Urothelium cell line (cell line): ENCODE data around the gene NCR3LG1.
A peak's percentile ranks its signal among the peaks of the same experiment; 100 is the strongest.

ENCODE experiments used
- DNase-seq: peaks from one replicate; pipeline ENCODE4 v3.0.0; 2011; ENCODE audit warnings: low spot score, mixed read lengths
- FAIRE-seq: peaks from 2 replicates; lab custom pipeline; 2011; peaks lifted over from hg19 to GRCh38; lab: Jason Lieb, UNC

NCR3LG1 gene, protein sequence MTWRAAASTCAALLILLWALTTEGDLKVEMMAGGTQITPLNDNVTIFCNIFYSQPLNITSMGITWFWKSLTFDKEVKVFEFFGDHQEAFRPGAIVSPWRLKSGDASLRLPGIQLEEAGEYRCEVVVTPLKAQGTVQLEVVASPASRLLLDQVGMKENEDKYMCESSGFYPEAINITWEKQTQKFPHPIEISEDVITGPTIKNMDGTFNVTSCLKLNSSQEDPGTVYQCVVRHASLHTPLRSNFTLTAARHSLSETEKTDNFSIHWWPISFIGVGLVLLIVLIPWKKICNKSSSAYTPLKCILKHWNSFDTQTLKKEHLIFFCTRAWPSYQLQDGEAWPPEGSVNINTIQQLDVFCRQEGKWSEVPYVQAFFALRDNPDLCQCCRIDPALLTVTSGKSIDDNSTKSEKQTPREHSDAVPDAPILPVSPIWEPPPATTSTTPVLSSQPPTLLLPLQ

DNA sequence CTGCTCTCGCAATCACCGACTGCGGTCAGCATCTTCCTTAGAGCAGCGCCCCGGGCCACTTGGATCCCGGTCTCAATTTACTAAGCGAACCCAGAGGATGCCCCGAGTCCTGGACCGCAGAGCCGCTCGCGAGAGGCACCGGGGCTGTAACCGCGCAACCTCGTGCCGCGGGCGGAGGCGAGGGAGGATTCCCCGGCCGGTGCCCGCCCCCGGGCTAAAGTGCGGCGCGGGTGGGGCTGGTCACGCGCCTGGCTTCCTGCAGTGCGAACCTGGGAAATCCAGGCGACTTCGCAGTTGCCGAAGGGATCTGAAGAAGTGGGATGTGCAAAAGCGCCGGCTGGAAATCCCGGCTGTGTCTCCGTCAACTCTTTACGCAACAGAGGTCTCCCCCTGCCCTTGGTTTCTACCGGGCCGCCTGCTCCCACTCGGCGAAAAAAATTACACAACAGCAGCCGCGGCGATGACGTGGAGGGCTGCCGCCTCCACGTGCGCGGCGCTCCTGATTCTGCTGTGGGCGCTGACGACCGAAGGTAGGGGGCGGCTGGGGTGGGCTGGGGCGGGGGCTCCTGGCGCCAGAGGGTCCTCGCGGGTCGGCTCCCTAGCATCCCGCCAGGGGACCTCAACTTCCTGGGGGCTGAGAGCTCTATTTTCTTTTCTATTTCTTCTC lies at the start of gene NCR3LG1:
Gene NCR3LG1, plus strand, starts transcription at position 291 of the 667 bp plus-strand sequence. Its CDS starts 170 bp downstream, at position 461.
- DNase-seq (no peak), FAIRE-seq (no peak)

DNA sequence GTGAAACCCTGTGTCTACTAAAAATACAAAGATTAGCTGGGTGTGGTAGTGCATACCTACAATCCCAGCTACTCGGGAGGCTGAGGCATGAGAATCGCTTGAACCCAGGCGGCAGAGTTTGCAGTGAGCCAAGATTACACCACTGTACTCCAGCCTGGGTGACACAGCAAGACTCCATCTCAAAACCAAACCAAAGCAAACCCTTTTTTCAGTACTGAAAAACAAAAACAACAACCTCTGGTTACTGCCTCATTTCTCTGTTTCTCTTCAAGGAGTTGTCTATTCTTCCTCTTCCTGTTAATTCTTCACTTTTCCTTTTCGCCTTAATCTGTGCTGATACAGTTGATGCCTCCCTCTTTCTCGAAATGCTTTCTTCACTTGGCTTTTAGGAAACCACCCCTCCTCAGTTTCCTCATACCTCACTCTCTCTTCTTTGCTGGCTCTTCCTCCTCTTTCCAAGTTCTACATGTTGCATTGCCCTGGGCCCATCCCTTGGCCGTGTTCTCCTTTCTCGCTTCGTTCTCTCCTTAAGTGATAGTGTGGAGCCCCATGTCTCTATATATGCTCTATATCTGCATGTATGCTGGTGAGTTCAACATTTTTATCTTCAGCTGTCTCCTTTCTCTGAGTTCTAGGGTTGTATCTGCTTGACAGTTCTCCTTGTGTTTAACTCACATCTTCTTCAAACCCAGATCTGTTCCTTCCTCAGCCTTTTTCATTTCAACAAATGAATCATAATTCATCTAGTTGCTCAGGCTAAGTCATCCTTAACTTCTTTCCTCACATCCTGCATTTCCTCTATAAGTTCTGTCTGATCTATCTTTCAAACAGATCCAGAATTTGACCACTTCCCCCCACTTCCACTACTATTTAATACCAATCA lies 38.0 kb upstream of the NCR3LG1 start:
- DNase-seq (no peak), FAIRE-seq (no peak)

DNA sequence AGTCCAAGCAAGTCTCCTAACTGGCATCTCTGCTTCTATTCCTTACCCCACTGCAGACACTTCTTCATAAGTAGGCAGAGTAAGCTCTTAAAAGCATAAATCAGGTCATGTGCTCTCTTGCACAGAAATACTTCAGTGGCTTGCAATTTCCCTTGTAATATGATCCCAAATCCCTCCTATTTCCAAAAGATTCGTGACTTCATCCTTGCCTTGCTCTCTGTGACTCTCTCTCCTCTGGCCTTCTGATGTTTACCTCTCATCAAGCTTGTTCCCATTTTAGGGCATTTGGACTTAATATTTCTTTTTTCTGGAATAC lies 37.4 kb upstream of the NCR3LG1 start:
- DNase-seq (no peak), FAIRE-seq (peak; percentile 20)

DNA sequence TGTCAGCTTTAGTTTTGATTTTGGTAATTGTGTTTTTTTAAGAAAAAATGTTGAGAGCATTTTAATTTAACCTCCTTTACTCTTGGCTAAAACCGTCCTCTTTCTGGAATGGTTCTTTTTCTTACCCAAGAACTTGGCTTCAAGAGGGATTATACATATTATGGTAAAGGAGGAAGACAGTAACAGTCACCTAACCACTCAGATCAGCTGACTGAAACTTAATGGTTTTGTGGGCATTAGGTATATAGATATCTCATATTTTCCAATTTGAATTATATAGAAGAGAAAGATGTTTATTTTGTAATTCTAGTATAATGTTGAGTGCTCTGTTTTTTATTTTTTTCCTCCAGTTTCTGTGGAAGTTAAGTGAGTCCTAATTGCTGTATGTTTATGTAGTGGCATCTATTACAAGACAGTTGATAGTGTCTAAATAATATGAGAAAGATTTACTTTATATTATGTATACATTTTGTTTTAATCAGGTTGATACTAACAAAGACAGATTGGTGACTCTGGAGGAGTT lies 36.6 kb upstream of the NCR3LG1 start:
- FAIRE-seq (no peak), DNase-seq (no peak)

DNA sequence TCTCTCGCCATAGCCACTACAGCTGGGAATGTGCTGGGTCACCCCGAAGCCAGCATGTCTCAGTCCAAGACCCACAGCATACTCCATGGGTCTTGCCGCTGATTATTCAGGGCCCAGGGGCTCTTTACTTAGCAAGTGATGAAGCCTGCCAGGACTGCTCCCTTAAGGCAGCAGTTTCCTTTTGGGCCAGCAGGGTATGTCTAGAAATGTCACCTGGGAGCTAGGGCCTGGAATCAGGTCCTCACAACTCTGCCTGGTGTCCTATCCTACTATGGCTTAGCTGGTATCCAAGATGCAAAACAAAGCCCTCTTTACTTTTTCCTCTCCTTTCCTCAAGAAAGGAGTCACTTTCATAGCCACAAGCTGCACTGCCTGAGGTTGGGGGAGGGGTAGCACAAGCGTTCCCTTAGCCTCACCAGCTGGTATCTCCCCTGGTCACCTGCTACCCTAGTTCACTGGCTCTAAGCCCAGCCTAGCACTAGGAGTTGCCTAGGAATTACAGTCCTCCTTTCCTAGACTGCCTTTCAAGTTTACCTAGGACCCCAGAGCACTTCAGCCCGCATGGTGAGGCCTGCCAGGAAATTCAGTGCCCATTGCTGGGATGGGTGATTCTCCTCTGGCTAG lies 22.6 kb upstream of the NCR3LG1 start:
- FAIRE-seq, result no peak

DNA sequence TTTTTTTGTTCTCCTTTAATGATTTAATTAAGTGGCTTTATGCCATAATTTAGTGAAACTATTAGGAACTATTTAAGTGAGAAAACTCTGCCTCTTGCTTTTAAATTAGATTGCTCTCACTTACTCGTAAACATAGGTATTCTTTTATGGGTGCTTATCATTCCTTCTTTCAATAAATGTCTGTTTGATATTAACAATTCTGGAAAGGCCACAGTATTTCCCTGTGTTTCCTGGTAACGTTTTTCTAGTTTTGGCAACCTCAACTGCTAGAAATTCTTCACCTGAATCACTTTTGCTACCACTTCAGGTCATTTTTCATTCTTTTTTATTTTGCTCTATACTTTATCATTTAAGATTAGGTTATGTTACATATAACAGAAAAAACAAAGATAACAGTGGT lies 19.9 kb upstream of the NCR3LG1 start:
- no peak for FAIRE-seq
- no peak for DNase-seq

More for the DNA sequence above, 22.6 kb upstream of the NCR3LG1 start:
- DNase-seq, result no peak

DNA sequence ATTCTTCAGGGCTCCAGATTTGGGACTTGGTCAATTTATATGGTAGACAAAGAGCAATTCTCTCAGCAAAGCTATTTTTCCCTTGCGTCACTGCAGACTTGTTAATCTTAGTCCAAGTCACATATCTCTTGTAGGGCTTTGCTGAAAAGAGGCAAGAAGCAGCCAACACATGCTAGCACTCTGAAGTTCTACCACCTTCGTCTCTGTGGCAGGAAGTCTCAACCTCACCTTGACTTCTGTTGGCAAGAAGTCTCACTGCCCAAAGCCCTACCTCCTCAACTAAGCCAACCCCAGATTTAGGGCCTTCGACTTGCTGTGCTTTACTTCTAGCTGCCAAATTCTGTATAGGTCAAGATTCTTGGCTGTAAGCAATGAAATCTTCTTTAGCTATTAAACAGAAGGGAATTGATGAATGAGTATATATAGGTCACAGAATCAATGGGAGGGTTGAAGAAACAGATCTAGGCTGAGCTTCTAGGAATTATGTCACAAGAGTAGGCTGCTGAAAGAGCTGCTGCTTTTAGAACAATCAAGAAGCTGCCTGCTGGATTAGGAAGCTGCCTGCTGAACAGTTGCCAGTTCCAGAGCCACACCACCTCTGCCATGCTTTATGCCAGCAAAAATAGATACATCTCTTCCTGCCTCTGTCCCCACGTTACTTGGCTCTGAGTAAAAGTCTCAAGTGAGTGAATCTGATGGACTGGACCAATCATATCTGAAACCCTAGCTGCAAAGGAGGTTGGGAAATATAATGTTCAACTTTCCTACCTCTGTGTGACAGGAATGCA lies 17.6 kb upstream of the NCR3LG1 start:
- DNase-seq (no peak), FAIRE-seq (no peak)

DNA sequence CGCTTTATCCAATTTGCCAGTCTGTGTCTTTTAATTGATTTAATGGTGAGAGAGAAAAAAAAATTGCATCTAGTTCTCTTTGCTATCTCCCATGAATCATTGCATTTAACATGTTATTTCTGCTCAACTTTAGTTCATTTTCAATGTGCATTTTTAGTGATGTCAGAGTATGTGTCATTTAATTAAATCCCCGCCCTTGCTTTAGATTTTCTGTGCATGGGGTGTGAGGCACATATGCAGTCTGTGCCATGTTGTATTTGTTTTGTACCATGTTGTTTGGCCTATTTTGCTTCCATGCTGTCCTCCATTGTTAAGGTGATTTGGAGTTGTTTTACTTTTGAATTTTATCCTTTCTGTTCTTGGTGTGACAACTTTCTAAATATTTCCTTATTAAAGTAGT lies 8.3 kb upstream of the NCR3LG1 start:
- FAIRE-seq, result no peak
- DNase-seq, result no peak

DNA sequence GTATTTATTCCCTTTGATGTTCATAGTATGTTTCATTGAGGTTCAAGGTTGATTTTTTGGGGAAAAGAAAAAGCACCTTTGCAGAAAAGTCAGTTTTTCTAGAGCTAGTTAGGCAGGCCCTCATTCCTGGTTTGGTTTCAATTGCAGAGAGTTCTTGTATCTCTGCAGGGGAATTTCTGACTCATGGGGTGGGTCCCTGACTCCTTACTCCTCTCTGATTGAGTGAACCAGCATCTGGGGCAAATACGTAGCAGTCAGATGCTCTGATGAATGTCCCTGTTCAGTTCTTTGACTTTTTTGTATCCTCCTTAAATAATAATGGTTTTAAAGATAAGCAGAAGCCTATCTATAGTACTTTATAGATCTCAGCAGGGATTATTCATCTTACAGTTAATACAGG lies 7.7 kb upstream of the NCR3LG1 start:
- FAIRE-seq (no peak), DNase-seq (no peak)

DNA sequence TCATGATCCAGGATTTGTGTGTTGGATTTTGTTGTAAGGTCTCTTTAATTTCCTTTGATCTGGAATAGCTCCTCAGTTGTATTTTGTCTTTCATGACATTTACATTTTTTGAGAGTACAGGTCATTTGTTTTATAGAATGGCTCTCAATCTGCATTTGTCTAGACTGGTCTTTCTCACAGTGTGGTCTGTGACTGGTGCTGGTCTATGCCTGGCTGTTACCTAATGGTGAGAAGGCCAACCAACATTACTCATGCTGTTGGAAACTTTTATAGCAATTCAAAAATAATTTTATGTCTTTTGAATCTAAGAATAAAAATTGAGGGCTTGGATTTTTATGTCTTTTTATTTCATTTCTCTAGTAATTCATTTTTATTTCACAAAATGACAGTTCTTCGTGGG lies 3.9 kb upstream of the NCR3LG1 start:
- FAIRE-seq (no peak), DNase-seq (no peak)

DNA sequence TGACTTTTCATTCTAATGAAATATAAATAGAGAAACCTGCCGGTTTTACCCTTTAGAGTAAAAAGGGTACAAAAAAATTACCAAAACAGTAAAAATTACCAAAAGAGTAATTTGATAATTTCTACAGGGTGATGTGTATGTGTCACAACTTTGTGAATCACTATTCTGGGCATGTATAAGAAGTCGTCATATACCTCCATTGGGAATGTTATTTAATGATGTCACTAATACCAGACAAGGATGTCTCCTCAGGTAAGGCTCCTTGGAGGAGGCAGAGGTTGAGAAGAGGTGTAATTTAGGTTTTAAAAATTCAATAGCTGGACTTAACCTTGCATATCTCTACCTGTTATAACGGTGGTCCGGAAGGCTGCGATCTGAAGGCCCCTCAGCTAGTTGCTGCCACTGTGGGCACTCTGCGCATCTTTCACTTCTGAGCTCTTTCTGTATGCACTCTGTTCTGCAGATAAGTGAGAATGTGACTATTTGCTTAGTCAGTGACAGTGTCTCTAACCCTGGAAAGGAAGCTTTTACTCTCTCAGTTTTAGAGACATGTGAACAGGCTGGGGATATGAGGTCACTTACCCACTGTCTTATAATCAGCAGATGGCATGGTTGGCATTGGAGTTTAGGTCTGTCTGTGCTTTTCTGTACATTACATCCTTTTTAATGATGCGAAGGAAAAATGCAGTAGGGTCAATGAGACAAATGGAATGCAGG lies 987 bp upstream of the NCR3LG1 start:
- no peak for DNase-seq
- no peak for FAIRE-seq

DNA sequence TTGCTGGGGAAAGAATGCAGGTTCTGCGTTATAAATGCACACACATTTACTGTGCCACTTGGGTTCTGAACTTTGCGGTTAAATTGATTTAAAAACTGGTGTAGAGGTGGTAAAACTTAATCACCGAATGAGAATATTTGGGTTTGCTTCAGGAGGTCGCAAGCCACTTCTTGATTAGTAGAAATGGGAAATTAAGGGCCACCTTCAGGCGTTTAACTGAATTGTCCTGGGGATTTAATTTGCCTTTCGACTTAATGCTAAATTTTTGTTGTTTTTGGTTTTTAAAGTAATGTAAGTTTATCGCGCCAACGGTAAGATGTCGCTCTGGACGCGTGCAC lies 459 bp upstream of the NCR3LG1 start:
- FAIRE-seq (no peak), DNase-seq (no peak)

DNA sequence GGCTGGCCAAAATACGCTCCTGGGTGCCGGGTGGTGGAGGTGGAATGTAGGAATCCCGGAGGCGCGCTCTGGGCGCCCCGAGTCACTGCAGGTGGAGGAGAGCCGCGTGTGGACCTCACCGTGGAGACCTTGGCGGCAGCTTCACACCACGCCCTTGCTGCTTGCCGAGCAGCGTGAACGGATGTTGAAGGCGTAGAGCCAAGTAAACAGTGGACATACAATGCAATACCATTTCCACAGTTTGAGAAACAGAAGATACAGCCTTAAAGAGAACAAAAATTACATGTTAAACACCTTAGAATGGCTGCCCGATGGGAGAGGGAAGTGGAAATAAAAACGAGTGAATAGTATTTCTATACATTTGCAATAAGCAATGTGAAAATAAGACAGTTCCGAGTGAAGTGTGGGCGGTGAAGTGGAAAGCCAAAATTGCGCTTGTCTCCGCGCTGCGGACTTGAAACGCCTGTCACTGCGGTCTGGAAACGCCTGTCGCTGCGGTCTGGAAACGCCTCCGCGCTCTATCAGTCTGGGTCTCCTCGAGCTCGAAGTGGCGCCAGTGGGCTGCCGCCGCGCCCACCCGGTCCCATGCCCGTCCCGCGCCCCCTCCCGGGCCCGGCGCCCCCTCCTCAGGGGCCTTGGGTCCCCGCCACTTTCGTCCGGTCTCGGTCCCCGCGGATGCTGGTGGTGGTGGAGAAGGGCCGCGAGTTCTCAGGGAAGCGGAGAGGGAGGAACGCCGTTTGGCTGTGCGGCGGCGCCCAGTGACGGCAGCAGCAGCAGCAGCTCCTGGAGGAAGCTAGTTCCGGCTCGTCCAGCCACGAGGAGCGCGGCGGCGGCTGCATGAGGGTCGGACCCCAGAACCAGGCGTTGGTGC lies 1.6 kb downstream of the NCR3LG1 start:
- FAIRE-seq (no peak), DNase-seq (peak; percentile 65)

DNA sequence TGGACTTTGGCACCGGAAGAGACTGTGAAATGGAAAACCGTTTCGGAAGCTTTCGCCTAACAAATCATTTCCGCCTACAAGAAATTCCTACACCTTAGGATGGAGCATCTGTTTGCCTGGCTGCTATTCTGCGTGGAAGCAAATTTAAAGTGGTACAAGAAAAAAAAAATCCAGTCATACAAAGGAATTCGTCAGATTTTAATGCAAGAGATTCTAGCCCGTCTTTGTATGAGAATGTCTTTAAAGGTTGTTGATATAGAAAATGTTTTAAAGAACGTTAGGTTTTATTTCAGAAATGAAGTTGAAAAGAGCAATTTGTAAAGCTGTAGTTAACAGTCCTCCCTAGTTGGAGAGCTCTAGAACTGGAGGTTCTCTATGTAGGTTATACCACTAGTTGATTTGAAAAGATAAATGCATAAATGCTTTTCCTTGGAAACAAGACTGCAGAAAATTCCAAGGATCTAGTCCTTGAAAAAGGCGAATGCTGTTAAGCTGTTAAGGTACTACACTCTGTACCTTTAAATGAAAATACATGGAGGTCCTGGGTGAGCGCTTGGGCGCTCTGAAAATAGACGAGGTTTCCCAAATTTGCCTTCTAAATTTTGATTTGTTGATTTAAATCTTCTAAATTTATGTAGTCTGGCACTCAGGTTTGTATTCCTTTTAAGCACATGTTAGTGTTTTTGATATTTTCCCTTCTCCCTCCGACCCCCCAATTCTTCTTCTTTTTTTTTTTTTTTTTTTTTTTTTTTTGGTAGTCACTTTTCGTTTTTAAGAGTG lies 2.4 kb downstream of the NCR3LG1 start:
- no peak for FAIRE-seq
- DNase-seq, result no peak

DNA sequence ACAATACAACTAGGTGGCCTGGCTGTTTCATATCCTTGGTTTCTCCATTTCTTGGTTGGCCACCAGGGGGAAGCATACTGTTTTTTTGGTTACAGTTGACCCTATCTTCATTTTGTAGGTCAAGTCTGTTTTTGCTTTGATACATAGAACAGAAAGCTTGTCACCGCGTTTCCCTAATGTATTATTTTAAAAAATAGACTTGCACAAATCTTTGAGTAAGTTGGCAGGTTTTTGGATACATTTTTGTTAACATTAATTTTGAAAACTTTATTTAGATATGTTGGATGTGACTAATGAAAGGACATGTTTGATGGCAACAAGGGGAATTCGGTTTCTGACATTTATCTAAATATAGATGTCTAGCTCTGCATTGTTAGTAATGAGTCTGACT lies 3.0 kb downstream of the NCR3LG1 start:
- DNase-seq (peak; percentile 65), FAIRE-seq (no peak)

DNA sequence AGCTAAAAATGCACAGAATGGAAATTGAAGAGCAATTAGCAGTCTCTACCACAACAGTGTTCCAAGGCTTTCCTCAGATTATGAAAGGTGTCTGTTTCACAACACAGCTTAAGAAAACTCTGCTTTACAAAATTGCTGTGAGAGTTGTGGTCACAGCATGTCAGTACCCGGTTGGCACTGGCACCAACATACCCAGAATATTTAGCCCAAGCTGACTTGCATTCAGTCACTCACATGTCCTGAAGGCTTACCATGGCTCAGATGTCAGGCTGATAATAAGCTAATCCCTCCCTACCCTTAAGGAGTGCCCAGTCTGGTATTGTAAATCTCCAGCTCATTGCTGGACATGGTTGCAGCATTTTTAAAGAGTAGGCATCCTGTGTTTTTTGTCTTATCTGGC lies 14.9 kb downstream of the NCR3LG1 start:
- FAIRE-seq (no peak), DNase-seq (no peak)

DNA sequence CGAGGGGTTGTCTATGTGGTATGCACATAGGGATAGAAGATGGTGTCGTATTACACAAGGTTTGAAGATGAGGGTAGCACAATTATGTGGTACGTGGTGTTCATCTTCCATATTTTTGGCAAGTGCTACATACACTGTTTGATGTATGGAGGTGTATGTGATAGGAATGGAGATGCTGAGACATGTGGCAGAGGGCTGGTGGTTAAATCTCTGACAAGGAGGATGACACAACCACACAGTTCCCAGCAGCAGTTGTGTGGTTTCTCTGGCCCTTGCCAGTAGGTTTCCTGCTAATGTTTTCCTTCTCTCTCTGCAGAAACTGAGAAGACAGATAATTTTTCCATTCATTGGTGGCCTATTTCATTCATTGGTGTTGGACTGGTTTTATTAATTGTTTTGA lies 17.0 kb downstream of the NCR3LG1 start:
- no peak for FAIRE-seq

DNA sequence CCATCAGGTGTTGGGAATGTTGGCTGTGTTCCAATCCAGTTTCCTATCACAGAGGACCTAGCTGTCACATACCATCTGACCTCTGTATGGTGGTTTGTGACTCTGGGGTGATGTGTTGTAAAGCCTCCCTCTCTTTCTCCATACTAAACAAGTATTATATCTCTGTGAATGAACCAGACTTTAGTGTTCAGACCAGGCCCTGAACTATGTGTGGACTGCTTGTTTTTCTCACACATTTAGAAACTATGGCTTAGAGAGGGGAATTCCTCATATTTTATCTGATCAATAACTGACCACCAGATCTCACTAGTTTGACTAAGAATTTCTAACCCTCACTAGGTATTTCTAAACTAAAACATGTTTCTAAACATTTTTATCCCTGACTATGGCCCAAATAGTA lies 17.5 kb downstream of the NCR3LG1 start:
- no peak for FAIRE-seq
- DNase-seq, result no peak

More for the DNA sequence above, 17.0 kb downstream of the NCR3LG1 start:
- no peak for DNase-seq
